Measurements from ENCODE around the gene STARD10.
"Not testable (repeated sequence)": the region's sequence is repeated elsewhere in the genome, so short reads cannot be mapped to it uniquely, and the experiment has no call there.

The STARD10 gene

GRCh38 chr11:72825661-72826060 lies 31.8 kb upstream of the STARD10 start:
- DNase-seq: no peak

- no peak for DNase-seq
These were observed 31.1 kb upstream of the STARD10 start for GRCh38 chr11:72824811-72825505.

GRCh38 chr11:72824020-72824419 lies 30.2 kb upstream of the STARD10 start:
- DNase-seq: no peak

- no peak for DNase-seq
These were observed 29.4 kb upstream of the STARD10 start for GRCh38 chr11:72823105-72823804.

GRCh38 chr11:72821920-72822799 lies 28.3 kb upstream of the STARD10 start:
- DNase-seq: peak; percentile 85

GRCh38 chr11:72821221-72821919 lies 27.5 kb upstream of the STARD10 start:
- DNase-seq: peak; percentile 27

- DNase-seq: no peak
These were observed 26.7 kb upstream of the STARD10 start for GRCh38 chr11:72820439-72821139.

- DNase-seq: no peak
These were observed 25.1 kb upstream of the STARD10 start for GRCh38 chr11:72818971-72819370.

GRCh38 chr11:72817966-72818365 lies 24.1 kb upstream of the STARD10 start:
- DNase-seq: no peak

GRCh38 chr11:72816404-72816990 lies 22.6 kb upstream of the STARD10 start:
- no peak for DNase-seq

- DNase-seq: no peak
These were observed 21.3 kb upstream of the STARD10 start for GRCh38 chr11:72815110-72815618.

- DNase-seq: peak; percentile 86
These were observed 20.7 kb upstream of the STARD10 start, which contains the start of gene ATG16L2 for GRCh38 chr11:72814286-72815109. TSS of gene ATG16L2 (plus strand) at chr11:72814411. CDS start at chr11:72814446, 35 bp downstream.

- DNase-seq: peak; percentile 86
These were observed 20.0 kb upstream of the STARD10 start for GRCh38 chr11:72813740-72814285.

- peak; percentile 74 for DNase-seq
These were observed 19.3 kb upstream of the STARD10 start for GRCh38 chr11:72812967-72813739.

GRCh38 chr11:72812604-72812966 lies 18.7 kb upstream of the STARD10 start:
- peak; percentile 64 for DNase-seq

GRCh38 chr11:72811686-72812085 lies 17.8 kb upstream of the STARD10 start:
- not testable (repeated sequence) for DNase-seq

- no peak for DNase-seq
These were observed 14.5 kb upstream of the STARD10 start for GRCh38 chr11:72808331-72808798.

- DNase-seq: no peak
These were observed 13.9 kb upstream of the STARD10 start for GRCh38 chr11:72807792-72808191.

- DNase-seq: no peak
These were observed 13.3 kb upstream of the STARD10 start for GRCh38 chr11:72807021-72807693.

Data from SHP77 treated with DMSO at 0.1 percent for 48 hours (cell line).